ENCODE data around the gene SPIRE1.

GRCh38 chr18:12491611-12492435 is 166.1 kb downstream of the SPIRE1 start:
- TF ChIP-seq CTCF (IDR thresholded peaks at IDR 0.05; ENCODE audit: low read depth, low read length) = no peak
- TF ChIP-seq POLR2A (IDR thresholded peaks at IDR 0.05; ENCODE audit: extremely low read depth, insufficient read length) = no peak

Data from NB4 (cell line).